C4-2B (cell line): ENCODE data around the gene ZFAND3.
"Not testable (repeated sequence)": the region's sequence is repeated elsewhere in the genome, so short reads cannot be mapped to it uniquely, and the experiment has no call there.

Source experiments
- H3K27ac ChIP-seq: fragments of 450-650 bp; 2 replicates; pipeline ENCODE4 v1.5.1; 2017
- ZFX ChIP-seq: fragments of 450-650 bp; IDR thresholded peaks from 2 replicates; pipeline ENCODE4 v1.6.1; 2017
- TF ChIP-seq, protein P1 (sequence below): fragments of 450-650 bp; conservative IDR thresholded peaks from 2 replicates; pipeline ENCODE4 v1.5.1; 2017; ENCODE audit warnings: mild to moderate bottlenecking

Gene ZFAND3

GRCh38 chr6:37875561-37876309 is 56.2 kb downstream of the ZFAND3 start:
- no peak overlapping the region for H3K27ac ChIP-seq
- TF ChIP-seq, protein P1, sequence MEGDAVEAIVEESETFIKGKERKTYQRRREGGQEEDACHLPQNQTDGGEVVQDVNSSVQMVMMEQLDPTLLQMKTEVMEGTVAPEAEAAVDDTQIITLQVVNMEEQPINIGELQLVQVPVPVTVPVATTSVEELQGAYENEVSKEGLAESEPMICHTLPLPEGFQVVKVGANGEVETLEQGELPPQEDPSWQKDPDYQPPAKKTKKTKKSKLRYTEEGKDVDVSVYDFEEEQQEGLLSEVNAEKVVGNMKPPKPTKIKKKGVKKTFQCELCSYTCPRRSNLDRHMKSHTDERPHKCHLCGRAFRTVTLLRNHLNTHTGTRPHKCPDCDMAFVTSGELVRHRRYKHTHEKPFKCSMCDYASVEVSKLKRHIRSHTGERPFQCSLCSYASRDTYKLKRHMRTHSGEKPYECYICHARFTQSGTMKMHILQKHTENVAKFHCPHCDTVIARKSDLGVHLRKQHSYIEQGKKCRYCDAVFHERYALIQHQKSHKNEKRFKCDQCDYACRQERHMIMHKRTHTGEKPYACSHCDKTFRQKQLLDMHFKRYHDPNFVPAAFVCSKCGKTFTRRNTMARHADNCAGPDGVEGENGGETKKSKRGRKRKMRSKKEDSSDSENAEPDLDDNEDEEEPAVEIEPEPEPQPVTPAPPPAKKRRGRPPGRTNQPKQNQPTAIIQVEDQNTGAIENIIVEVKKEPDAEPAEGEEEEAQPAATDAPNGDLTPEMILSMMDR = no peak
- TF ChIP-seq ZFX = no peak

DNA sequence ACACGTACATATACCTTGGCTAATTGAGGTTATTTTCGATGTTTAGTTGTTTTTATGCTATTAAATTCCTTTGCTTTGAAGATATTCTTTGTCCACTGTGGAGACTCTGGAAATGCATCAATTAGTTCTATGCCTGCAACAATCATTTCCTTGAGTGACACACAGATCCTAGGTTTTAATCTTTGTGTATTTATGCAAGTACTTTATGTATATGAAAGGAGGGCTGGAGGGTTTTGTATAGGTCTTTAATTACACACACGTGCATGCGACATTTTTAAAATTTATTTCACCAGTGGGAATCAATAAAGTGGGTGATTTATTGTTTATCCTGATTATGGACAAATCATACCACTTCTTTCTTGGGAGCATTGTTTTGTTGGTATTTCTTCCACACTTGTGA is 57.3 kb downstream of the ZFAND3 start:
- TF ChIP-seq, protein P1 = no peak
- no peak for TF ChIP-seq ZFX
- H3K27ac ChIP-seq = no peak overlapping the region

GRCh38 chr6:37877373-37878149 is 58.0 kb downstream of the ZFAND3 start:
- TF ChIP-seq, protein P1 = no peak
- no peak for TF ChIP-seq ZFX
- no peak overlapping the region for H3K27ac ChIP-seq

DNA sequence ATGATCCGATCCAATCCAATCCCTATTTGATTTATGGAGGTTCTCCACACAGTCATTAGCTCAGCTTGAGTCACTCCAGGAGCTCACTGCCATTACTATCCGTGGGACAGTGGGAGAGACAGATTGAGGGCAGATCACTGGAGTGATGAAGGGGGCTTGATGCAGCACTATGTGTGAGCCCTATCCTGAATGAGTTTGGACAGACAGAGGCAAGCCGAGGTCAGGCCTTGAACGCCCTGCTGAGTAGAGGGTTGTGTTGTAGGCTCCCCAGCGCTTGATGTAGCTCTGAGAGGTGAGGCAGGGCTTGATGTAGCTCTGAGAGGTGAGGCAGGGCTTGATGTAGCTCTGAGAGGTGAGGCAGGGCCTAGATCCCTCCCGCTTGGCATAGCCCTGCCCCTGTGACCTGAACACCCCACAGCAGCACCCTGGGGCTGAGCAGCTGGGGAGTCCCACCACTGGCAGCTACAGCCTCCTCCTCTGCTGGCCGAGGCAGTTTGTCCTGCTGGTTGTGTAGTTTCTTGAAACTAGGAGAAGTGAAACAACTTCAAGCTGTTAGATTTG is 58.7 kb downstream of the ZFAND3 start:
- TF ChIP-seq, protein P1 = no peak
- TF ChIP-seq ZFX = no peak
- no peak overlapping the region for H3K27ac ChIP-seq

DNA sequence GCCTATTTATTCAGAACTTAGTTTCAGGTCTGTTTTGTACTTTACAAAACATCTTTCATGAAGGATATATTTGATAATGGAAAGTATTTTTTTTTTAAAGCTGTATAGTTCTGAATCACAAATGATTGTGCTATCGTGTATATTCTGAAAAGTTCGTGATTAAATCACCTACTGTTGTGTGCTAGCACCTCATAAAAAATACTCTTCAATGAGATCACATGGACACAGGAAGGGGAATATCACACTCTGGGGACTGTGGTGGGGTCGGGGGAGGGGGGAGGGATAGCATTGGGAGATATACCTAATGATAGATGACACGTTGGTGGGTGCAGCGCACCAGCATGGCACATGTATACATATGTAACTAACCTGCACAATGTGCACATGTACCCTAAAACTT is 61.1 kb downstream of the ZFAND3 start:
- not testable (repeated sequence) for H3K27ac ChIP-seq

- H3K27ac ChIP-seq = no peak overlapping the region
- TF ChIP-seq ZFX = no peak
- TF ChIP-seq, protein P1 = no peak
Observed at GRCh38 chr6:37882292-37882691, 62.8 kb downstream of the ZFAND3 start.

DNA sequence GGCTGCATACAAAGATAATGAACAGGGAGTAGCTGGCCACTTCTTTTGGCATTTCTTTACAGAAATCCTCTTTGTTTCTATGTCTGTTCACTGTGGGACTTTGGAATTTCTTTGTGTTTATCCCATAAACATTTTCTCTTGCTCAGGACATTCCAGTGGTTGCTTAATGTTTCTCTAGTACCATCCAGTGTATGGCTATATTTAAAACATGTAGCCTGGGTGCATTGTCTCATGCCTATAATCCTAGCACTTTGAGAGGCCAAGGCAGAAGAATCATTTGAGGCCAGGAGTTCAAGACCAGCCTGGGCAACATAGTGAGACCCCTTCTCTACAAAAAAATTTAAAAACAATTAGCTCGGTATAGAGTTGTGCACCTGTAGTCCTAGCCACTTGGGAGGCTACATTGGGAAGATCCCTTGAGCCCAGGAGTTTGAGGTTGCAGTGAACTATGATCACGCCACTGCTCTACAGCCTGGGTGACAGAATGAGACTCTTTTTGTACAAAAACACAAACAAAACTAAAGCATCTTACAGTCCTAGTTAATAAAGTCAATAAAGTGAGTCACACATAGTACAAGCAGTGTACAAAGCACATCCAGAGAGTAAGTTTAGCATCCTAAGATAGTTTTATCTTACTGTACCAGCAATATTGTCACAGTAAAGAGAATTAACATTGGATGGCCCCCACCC is 63.3 kb downstream of the ZFAND3 start:
- no peak for TF ChIP-seq ZFX
- TF ChIP-seq, protein P1 = no peak
- no peak overlapping the region for H3K27ac ChIP-seq
